SJCRH30 (cell line): ENCODE measurements around the gene SENP3. TPM values are rescaled to one million over a fixed set of nuclear protein-coding genes. Genes with fewer than 3 reads are reported as not detected.
A peak's percentile ranks its signal among the peaks of the same experiment; 100 is the strongest.

ENCODE experiments used
- DNase-seq, 2 experiments: peaks; one replicate each; pipeline ENCODE4 v3.0.0-alpha.2; 2015 to 2020
- H3K27ac ChIP-seq: fragments of 250-450 bp; sonication (Bioruptor Pico); 2 replicates; pipeline ENCODE4 v1.5.1; 2020; ENCODE audit warnings: mild to moderate bottlenecking, moderate library complexity
- H3K27me3 ChIP-seq: fragments of 250-450 bp; sonication (Bioruptor Pico); 2 replicates; pipeline ENCODE4 v1.5.1; 2020; ENCODE audit warnings: mild to moderate bottlenecking, moderate library complexity
- H3K36me3 ChIP-seq: fragments of 250-450 bp; sonication (Bioruptor Pico); 2 replicates; pipeline ENCODE4 v1.5.1; 2020; ENCODE audit warnings: mild to moderate bottlenecking, moderate library complexity
- H3K4me1 ChIP-seq: fragments of 250-450 bp; sonication (Bioruptor Pico); 2 replicates; pipeline ENCODE4 v1.5.1; 2020; ENCODE audit warnings: mild to moderate bottlenecking, moderate library complexity
- H3K4me3 ChIP-seq: fragments of 250-450 bp; sonication (Bioruptor Pico); 2 replicates; pipeline ENCODE4 v1.5.1; 2020; ENCODE audit warnings: mild to moderate bottlenecking, moderate library complexity
- H3K9me3 ChIP-seq: fragments of 250-450 bp; sonication (Bioruptor Pico); replicated peaks from 2 replicates; pipeline ENCODE4 v1.5.1; 2020; ENCODE audit warnings: mild to moderate bottlenecking, moderate library complexity
- total RNA-seq: library from RNA; depleted of rRNA; stranded (reverse); fragments of >200 nt; shearing (Covaris generic); gene quantifications from 2 replicates; pipeline ENCODE4 v1.2.3, GENCODE V29; 2014; rRNA removed

Gene SENP3
- total RNA-seq: 63.8 and 73.6 TPM in 2 replicates

DNA sequence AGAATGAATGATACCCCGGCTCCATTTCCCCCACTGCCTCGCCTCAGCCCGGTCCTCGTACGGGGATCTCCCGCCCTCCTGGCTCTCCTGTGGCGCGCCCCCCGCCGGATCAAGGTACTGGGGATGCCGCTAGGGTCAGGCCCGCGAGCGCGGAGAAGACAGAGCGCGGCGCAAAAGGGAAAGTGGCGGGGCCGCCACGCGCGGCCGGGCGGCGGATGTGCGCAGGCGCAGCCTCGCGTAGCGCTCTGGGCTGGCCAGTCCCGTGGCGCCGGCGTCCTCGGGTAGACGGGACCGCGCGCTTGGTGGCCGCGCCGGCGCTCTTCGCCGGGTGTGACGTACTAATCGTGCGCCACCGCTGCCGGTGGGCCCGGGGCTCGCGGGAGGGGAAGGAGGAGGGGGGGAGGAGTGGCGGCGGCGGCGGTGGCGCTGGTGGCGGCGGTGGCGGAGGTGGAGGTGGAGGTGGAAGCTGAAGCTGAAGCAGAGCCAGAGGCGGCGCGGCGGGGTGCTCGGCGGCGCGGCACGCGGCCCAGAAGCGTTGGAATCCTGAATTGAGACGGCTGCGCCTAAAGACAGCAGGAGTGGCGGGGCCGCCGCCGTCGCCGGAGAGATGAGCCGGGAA is at the start of gene SENP3:
Gene SENP3 (plus strand): TSS at position 331 of the 619 bp plus-strand sequence. CDS start 1,158 bp downstream, outside the sequence.
- Histone ChIP-seq H3K4me1 (0 out of 2 replicates have a peak, but pooled peaks cover 5% of the 10 kb centered on the region), H3K27me3 (no peaks in the 10 kb centered on the region), H3K4me3 (peak within 1 kb of the TSS; percentile 76), H3K36me3 (peaks cover 13% of the 10 kb centered on the region), H3K9me3 (no peaks in the 10 kb centered on the region), H3K27ac (peak within 1 kb of the TSS; percentile 55)
- peak; percentile 79 to 82 for DNase-seq

DNA sequence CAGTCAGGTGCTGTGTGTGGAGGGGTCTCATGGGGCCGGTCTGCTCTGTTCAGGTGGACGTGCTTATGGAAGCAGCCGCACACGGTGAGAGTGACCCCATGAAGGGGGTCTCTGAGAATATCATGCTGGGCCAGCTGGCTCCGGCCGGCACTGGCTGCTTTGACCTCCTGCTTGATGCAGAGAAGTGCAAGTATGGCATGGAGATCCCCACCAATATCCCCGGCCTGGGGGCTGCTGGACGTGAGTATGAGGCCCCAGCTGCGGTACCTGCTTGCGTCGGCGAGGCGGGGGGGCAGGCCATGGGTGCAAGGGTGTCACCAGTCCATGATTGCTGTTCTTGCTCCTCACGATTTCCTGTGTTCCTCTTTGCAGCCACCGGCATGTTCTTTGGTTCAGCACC is 49.6 kb upstream of the SENP3 start:
- no peak for DNase-seq
- no peaks in the 10 kb centered on the region for H3K4me1 ChIP-seq

DNA sequence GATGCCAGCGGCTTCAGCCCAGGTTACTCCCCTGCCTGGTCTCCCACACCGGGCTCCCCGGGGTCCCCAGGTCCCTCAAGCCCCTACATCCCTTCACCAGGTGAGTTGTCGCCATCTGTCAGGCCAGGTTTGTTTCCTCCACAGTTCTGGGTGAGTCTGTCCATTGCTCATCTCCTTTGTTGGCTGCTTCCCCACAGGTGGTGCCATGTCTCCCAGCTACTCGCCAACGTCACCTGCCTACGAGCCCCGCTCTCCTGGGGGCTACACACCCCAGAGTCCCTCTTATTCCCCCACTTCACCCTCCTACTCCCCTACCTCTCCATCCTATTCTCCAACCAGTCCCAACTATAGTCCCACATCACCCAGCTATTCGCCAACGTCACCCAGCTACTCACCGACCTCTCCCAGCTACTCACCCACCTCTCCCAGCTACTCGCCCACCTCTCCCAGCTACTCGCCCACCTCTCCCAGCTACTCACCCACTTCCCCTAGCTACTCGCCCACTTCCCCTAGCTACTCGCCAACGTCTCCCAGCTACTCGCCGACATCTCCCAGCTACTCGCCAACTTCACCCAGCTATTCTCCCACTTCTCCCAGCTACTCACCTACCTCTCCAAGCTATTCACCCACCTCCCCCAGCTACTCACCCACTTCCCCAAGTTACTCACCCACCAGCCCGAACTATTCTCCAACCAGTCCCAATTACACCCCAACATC is 48.7 kb upstream of the SENP3 start:
- H3K4me3 ChIP-seq: no peak overlapping the region
- no peaks in the 10 kb centered on the region for H3K4me1 ChIP-seq
- DNase-seq: no peak
- H3K27me3 ChIP-seq: no peaks in the 10 kb centered on the region
- H3K9me3 ChIP-seq: no peaks in the 10 kb centered on the region
- H3K36me3 ChIP-seq: peaks cover 25% of the 10 kb centered on the region
- H3K27ac ChIP-seq: no peak overlapping the region

More for the DNA sequence above, 49.6 kb upstream of the SENP3 start:
- no peaks in the 10 kb centered on the region for H3K27me3 ChIP-seq
- H3K4me3 ChIP-seq: no peak overlapping the region
- peaks cover 33% of the 10 kb centered on the region for H3K36me3 ChIP-seq
- H3K27ac ChIP-seq: no peak overlapping the region
- no peaks in the 10 kb centered on the region for H3K9me3 ChIP-seq

DNA sequence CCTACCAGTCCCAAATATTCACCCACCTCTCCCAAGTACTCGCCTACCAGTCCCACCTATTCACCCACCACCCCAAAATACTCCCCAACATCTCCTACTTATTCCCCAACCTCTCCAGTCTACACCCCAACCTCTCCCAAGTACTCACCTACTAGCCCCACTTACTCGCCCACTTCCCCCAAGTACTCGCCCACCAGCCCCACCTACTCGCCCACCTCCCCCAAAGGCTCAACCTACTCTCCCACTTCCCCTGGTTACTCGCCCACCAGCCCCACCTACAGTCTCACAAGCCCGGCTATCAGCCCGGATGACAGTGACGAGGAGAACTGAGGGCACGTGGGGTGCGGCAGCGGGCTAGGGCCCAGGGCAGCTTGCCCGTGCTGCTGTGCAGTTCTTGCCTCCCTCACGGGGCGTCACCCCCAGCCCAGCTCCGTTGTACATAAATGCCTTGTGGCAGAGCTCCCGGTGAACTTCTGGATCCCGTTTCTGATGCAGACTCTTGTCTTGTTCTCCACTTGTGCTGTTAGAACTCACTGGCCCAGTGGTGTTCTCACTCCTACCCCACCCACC is 47.8 kb upstream of the SENP3 start:
- Histone ChIP-seq H3K36me3 (peaks cover 18% of the 10 kb centered on the region), H3K4me3 (no peak overlapping the region), H3K27me3 (no peaks in the 10 kb centered on the region), H3K27ac (no peak overlapping the region), H3K9me3 (no peaks in the 10 kb centered on the region), H3K4me1 (no peaks in the 10 kb centered on the region)
- no peak for DNase-seq

DNA sequence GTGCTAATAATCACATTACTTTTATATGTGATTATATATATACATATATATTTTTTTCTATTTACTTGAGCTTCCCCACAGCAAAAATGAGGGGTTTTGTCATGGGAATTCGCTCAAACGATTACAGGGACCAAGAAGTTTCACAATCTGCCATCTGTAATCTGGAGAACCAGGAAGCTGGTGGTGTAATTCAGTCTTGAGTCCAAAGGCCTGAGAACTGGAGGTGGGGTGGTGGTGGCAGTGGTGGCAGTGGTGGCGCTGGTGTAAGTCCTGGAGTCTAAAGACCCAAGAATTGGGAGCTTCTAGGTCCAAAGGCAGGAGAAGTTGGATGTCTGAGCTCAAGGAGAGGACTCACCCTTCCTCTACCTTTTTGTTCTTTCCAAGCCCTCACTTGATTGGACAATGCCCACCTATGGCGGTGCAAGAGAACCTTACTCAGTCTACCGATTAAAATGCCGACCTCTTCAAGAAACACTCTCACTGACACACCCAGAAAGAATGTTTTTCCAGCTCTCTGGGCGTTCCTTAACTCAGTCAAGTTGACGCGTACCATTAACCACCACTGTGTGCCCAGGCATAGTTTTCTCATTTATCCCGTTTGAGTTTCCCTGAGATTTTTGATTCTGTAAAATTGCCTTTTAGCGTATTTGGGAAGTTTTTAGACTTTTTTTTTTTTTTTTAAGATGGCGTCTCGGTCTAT is 45.7 kb upstream of the SENP3 start:
- H3K36me3 ChIP-seq: peaks cover 10% of the 10 kb centered on the region
- no peaks in the 10 kb centered on the region for H3K27me3 ChIP-seq
- no peaks in the 10 kb centered on the region for H3K9me3 ChIP-seq
- no peak overlapping the region for H3K27ac ChIP-seq
- H3K4me3 ChIP-seq: no peak overlapping the region
- DNase-seq: no peak
- H3K4me1 ChIP-seq: no peaks in the 10 kb centered on the region

DNA sequence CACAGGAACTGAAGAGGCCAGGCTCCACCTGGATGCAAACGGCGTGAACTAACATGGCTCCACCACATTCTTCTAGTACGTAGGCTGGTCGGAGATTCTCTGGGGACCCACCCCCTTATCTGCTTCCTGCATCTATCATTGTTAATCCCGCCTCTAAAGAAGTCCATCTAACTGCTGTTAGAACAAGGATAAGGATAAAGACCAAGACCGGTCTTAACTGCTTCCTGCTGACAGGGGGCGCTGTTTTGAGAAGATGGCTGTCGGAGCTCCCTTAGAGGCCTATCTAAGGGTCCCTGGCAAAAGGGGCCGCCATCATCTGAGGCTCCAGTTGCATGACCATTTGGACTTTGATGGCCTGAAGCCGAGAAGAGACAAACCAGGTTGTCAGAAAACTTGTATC is 38.7 kb upstream of the SENP3 start:
- H3K27me3 ChIP-seq: no peaks in the 10 kb centered on the region
- H3K36me3 ChIP-seq: no peaks in the 10 kb centered on the region
- H3K9me3 ChIP-seq: no peaks in the 10 kb centered on the region
- no peaks in the 10 kb centered on the region for H3K4me1 ChIP-seq
- no peak overlapping the region for H3K27ac ChIP-seq
- no peak overlapping the region for H3K4me3 ChIP-seq
- DNase-seq: peak; percentile 5 to 17

DNA sequence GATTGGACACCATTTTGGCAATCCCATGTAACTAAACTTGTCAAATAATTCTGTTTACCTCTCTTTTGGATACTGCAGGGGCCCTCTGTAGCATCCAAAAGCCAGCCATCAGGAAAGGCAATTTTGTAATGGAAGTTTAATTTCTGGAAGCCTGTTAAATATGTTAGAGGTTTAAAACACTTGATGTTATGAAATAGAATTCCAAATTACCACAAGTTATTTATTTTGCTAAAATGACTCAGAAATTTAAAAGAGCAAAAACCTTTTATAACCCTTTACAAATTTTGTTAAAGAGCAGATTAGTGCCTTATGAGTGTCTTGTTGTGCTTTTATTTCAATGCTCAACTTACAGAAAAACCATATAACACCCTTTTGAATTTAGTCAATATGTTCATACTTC is 32.9 kb upstream of the SENP3 start:
- no peak for DNase-seq
- no peaks in the 10 kb centered on the region for H3K4me1 ChIP-seq

DNA sequence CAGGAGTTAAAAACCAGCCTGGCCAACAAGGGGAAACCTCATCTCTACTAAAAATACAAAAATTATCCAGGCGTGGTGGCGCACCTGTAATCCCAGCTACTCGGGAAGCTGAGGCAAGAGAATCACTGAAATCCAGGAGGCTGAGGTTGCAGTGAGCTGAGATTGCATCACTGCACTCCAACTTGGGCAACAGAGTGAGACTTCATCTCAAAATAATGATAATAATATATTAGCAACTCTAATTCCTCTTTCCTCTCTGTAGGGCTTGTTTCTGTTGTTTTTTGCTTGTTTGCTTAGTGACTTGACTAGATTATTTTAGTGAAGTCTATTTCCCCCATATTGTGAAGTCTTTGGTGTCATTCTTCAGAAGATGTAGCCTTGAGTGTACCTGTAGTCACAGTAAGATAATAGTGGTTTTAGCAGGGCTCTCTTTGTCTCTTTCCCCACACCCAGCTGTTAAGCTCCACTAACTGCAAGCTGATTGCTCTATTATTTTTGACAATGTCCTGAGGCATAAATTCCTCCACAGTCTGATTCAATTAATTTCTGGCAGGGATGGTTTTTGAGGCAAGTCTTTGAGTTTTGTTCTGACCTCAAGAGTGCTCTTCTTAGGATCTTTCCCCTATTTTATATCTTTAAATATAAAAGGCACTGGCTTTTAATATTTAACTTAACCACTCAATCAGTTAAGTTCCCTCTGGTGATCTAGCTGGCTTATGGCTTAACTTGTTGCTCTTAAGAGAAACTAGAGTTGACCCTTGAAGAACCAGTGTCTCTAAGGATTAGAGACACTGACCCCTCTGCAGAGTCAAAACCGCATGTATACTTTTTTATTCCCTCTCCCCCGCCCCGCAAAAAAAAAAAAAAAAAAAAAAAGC is 31.5 kb upstream of the SENP3 start:
- Histone ChIP-seq H3K4me1 (no peaks in the 10 kb centered on the region), H3K36me3 (no peaks in the 10 kb centered on the region), H3K27me3 (no peaks in the 10 kb centered on the region), H3K27ac (no peak overlapping the region), H3K9me3 (no peaks in the 10 kb centered on the region), H3K4me3 (no peak overlapping the region)
- no peak for DNase-seq

More for the DNA sequence above, 32.9 kb upstream of the SENP3 start:
- Histone ChIP-seq H3K4me3 (no peak overlapping the region), H3K27me3 (no peaks in the 10 kb centered on the region), H3K36me3 (no peaks in the 10 kb centered on the region), H3K27ac (no peak overlapping the region), H3K9me3 (no peaks in the 10 kb centered on the region)

DNA sequence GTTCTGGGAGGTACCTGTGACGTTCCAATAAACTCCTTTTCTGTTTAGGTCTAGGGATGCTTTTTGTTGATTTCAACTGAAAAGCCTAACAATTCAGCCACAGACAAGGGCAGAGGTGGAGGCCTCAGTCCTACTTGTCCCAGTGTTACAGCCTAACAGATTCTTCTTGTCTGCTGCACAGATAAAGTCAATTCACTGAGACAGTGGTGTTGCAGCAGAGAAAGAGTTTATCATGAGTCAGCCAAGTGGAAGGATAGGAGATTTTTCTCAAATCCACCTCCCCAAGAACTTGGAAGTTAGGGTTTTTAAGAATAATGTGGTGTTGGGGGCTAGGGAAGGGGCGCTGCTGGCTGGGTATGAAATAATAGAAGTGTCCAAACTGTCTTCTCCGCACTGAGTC is 23.7 kb upstream of the SENP3 start:
- H3K4me1 ChIP-seq: no peaks in the 10 kb centered on the region
- no peak overlapping the region for H3K4me3 ChIP-seq
- no peak for DNase-seq
- no peak overlapping the region for H3K27ac ChIP-seq
- no peaks in the 10 kb centered on the region for H3K27me3 ChIP-seq
- no peaks in the 10 kb centered on the region for H3K9me3 ChIP-seq
- H3K36me3 ChIP-seq: no peaks in the 10 kb centered on the region

DNA sequence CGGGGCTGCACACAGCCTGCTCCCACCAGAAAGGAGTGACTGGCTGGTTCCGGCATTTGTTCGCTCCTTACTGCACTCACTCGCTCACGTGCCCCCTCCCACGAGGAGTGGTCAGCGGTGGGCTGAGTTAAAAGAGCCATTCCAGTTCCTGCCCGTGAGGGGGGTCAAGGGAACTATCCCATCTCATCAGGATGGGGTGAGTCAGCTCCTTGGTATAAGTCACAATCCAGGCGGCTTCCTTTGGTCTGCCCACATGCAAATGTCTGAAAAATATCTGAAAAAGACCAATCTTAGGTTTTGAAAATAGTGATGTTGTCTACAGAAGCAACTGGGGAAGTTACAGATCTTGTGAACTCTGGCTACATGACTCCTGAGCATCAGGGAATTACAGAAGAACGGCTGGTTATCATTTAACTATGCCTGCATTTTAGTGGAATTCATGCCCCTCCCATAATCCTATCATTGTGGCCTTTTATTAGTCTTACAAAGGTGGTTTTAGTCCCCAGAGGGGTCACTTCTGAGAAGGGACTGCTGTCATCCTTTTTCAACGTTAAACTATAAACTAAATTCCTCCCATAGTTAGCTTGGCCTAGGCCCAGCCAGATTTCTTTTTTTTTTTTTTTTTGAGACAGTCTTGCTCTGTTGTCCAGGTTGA is 22.7 kb upstream of the SENP3 start:
- Histone ChIP-seq H3K36me3 (no peaks in the 10 kb centered on the region), H3K27ac (no peak overlapping the region), H3K4me3 (no peak overlapping the region), H3K9me3 (no peaks in the 10 kb centered on the region), H3K27me3 (no peaks in the 10 kb centered on the region), H3K4me1 (no peaks in the 10 kb centered on the region)
- no peak for DNase-seq

DNA sequence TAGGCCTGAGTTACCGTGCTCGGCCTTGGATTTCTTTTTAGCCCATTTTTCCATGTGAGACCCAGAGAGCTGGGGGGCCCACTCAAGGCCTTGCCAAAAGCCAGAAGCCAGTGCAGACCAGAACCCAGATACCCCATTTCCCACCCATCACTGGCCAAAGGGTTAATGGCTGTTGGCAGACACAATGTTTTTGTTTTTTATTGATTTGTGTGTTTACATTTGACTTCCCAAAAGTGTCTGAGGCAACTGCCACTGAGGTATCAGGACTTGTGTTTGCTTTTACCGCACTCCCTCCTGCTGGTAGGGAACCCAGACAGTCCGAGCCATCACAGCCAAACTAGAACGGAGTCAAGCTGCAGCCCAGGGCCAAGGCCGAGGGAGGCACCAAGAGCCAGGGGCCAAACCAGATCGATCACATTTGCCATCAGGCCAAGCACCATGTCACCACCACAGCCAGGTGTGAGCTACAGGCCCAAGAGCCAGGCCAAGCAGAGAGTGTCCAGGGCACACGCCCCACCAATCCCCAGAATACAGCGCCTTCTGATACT is 20.6 kb upstream of the SENP3 start:
- Histone ChIP-seq H3K4me1 (no peaks in the 10 kb centered on the region), H3K9me3 (no peaks in the 10 kb centered on the region), H3K4me3 (no peak overlapping the region), H3K36me3 (no peaks in the 10 kb centered on the region), H3K27me3 (no peaks in the 10 kb centered on the region), H3K27ac (no peak overlapping the region)
- DNase-seq: no peak

DNA sequence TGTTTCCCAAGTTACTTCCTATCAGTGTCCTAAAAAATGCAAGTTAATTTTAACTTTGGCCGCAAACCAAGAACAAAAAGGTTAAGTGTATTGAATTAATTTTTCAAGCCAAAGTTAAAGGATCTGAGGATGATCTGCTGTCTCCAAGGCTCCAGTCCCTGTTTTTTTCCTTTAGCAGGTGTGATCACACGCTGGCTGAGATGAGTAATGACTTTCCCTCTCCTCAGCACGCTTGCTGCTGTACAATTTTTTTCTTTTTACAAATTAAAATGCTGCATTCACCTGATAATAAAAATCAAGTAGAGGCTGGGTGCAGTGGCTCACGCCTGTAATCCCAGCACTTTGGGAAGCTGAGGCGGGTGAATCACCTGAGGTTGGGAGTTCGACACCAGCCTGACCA is 16.8 kb upstream of the SENP3 start:
- Histone ChIP-seq H3K36me3 (no peaks in the 10 kb centered on the region), H3K9me3 (no peaks in the 10 kb centered on the region), H3K27ac (no peak overlapping the region), H3K4me3 (no peak overlapping the region), H3K27me3 (no peaks in the 10 kb centered on the region), H3K4me1 (no peaks in the 10 kb centered on the region)
- DNase-seq: no peak

DNA sequence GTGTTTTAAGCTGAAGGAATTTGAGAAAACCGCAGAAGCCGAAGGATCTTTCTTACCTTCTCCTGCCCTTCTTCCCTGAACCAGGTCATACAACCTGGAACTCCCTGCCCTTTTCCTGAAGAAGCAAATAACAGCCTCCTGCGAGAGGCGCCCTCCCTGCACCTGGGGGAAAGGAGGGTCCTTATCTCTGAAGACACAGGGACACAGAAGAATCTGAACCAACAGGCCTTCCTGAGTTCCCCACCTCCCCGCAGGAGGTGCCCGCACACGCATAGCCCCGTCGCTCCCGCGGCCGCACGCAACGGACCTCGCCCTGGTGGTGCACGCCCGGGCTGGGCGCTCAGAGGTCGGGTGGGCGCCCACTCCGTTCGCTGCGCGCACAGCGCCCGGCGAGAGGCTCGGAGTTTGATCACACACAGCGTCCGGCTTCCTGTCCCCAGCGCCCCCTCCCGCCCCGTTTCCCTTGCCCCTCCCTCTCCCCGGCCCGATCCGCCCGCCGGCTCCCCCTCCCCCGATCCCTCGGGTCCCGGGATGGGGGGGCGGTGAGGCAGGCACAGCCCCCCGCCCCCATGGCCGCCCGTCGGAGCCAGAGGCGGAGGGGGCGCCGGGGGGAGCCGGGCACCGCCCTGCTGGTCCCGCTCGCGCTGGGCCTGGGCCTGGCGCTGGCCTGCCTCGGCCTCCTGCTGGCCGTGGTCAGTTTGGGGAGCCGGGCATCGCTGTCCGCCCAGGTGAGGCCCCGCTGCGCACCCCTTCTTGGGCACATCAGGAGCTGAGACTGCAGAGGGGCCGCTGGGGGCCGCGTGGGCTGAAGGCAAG is 12.9 kb upstream of the SENP3 start, which contains the start of gene TNFSF12:
Gene TNFSF12 (plus strand): TSS at position 474 of the 816 bp plus-strand sequence. CDS start 96 bp downstream, at position 570.
- no peak for DNase-seq
- no peaks in the 10 kb centered on the region for H3K4me1 ChIP-seq
- no peaks in the 10 kb centered on the region for H3K9me3 ChIP-seq
- no peak within 1 kb of the TSS for H3K4me3 ChIP-seq
- H3K36me3 ChIP-seq: no peaks in the 10 kb centered on the region
- no peaks in the 10 kb centered on the region for H3K27me3 ChIP-seq
- no peak within 1 kb of the TSS for H3K27ac ChIP-seq
